Measurements from ENCODE around the gene LITAF.

DNA sequence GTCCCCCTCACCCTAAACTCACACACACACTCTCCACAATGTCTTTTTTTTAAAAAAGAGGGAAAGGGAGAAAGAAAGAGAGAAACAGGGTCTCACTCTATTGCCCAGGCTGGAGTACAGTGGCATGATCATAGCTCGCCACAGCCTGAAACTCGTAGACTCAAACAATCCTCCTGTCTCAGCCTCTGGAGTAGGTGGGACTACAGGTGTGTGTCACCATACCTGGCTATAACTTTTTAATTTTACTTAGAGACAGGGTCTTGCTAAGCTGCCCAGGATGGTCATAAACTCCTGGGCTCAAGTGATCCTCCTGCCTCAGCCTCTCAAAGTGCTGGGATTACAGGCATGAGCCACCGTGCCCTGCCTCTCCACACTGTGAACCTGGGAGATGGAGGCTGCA is 24.9 kb downstream of the LITAF start:
- TF ChIP-seq, protein P1, sequence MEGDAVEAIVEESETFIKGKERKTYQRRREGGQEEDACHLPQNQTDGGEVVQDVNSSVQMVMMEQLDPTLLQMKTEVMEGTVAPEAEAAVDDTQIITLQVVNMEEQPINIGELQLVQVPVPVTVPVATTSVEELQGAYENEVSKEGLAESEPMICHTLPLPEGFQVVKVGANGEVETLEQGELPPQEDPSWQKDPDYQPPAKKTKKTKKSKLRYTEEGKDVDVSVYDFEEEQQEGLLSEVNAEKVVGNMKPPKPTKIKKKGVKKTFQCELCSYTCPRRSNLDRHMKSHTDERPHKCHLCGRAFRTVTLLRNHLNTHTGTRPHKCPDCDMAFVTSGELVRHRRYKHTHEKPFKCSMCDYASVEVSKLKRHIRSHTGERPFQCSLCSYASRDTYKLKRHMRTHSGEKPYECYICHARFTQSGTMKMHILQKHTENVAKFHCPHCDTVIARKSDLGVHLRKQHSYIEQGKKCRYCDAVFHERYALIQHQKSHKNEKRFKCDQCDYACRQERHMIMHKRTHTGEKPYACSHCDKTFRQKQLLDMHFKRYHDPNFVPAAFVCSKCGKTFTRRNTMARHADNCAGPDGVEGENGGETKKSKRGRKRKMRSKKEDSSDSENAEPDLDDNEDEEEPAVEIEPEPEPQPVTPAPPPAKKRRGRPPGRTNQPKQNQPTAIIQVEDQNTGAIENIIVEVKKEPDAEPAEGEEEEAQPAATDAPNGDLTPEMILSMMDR (optimal IDR thresholded peaks at IDR 0.05 in 1 of 3, IDR thresholded peaks at IDR 0.05 in 1 of 3, conservative IDR thresholded peaks at IDR 0.05 in 1 of 3; ENCODE audit: extremely low read depth in 1 of 3, insufficient read depth in 2 of 3, low read length in 3 of 3) = no peak
- TF ChIP-seq EZH2 (IDR thresholded peaks at IDR 0.05; ENCODE audit: low read length) = no peak

Measured in keratinocyte (primary cell).